GM19324 (cell line): ENCODE results near the gene SPECC1L.

Experiments used
- ATAC-seq: cut with Tn5 transposase; IDR thresholded peaks from one replicate; pipeline ENCODE4 v1.9.1; 2021; ENCODE audit warnings: mild to moderate bottlenecking, moderate library complexity; ENCODE audit not compliant: unreplicated experiment, low FRiP score

Gene SPECC1L

DNA sequence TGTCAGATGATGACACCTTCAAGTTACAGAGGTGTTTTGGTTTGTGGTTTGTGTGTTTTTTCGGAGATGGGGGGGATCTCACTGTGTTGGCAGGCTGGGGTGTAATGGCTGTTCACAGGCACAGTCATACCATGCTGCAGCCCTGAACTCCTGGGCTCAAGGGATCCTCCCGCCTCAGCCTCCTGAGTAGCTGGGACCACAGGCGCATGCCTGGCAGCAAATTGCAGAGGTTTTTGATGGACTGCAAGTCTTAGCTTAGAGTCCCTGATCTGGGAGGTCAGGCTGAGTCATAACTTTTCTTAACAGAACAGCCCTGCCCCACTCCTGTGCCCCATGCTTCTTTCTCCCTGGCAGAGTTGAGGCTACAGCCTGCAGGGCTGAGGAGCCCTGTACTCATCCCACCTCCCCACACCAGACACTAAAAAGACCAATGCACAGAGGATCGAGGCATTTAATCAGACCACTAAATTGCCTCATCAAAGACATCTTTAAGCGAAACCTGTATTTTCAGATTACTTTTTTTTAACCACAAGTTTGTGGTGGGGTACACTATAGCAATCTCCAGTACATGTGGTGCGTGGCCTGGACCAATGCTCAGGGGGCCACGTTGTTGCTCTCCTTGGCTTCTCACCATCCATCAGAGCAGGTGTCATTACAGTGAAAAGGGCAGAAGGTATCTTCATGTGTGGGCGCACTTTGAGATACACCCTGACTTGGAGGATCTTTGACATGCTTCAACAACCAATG lies 139.7 kb downstream of the SPECC1L start:
- ATAC-seq = no peak

DNA sequence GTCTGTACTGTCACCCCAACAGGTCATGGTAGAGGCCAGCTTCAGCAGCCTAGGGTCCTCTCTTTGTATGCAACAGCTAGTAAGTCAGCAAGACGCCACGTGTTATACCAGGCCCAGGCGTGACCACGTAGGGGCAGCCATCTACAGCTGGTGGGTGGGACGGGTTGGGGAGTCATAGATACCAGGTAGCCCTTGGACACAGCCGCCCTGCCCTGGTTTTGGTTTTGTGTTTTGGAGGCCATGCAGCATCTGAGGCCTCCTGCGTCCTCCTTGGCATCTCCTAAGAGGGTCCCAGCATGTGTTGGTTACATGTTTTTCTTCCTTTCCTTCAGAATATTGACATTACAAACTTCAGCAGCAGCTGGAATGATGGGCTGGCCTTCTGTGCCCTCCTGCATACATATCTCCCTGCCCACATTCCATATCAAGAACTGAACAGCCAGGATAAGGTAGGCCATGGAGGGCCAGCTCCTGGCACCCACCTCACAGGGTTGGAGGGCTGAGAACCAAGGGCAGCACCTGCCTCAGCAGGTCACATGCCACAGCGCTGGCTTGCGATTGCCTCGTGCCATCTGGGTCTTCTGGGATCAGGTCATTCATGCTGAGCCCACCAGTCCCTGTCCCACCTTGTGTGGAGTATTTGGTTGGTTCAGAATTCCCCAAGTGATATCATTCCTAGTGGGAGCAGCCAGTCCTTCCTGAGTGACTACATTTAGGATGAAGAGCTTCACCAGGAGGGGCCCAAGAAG lies 140.8 kb downstream of the SPECC1L start:
- no peak for ATAC-seq

DNA sequence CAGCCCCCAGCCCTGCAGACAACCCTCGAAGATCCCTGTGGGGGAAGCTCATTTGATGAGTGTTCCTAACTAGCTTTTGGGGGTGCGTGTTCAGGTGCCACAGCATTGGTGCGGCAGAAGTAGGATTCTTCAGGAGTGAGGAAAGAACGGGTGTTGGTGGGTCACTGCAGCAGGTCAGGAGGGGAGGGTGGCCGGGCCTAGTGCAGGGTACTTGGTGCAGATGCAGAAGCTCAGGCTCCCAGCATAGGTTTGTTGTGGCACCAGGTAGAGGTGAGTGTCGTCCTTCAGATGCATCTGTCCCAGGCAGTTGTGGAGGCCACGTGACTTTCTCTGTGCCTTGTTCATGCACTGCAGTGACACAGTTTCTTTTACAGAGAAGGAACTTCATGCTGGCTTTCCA lies 141.6 kb downstream of the SPECC1L start:
- no peak for ATAC-seq

DNA sequence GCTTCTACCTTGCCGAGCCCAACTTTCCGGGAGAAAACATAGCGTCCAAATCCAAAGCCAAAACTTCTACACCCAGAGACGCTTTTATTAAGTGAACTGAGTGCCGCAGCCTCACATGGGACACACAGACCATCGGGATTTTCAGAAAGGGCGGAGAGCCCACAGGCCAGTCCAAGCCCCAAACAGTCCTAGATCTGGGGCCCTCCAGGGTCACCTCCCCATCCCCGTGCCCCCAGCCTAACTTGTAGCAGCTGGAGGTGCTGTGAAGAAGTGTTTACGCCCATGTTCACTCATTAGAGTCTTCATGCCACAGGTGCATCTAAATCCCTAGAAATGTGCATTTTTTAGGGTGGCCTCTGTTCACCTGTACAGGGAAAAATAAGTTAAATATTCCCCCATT lies 142.6 kb downstream of the SPECC1L start:
- no peak for ATAC-seq

DNA sequence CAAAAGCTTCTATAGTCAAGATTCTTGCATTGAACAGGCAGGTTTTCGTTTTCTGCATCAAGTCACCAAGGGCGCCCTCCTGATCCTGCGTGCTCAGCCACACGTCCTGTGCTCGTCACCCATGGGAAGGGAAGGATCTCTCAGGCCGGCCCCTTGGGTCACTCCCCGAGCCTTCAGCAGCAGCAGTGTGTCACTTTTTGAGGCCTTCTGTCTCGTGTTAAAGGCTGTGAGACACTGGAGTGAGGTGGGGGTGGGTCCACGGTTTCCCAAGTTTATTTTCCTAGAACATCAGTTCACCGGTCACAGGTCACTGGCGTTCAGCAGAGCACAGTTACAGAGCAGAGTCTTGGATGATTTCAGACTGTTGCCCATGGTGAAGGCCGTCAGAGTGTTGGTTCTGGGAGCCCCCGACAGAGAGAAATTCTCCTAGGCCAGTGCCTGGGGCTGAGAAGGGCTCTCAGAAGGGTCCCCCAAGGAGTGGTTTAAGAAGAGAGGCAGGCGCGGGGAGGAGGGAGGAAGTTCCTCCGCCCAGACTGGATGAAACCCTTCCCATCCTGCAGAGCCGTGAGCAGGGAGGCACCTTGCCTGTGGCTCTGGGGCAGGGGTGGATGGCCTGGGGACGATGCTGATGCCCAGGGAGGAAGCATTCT lies 143.2 kb downstream of the SPECC1L start:
- ATAC-seq = no peak

DNA sequence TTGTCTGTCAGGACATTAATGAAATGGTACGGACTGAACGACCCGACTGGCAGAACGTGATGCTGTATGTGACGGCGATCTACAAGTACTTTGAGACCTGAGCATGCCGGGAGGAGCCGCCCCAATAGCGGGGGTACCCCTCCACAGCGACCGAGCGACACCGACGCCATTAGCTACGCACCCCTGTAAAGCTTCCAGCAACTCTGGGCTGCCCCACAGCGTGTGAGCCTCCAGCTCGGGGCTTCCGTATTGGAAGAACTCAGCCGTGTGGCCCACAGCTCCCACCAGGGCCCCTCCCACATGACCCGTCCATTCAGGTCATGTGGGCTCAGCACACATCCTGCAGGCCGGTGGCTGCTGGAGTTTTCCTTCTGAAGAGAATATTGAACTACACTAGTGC lies 143.9 kb downstream of the SPECC1L start:
- ATAC-seq = no peak

DNA sequence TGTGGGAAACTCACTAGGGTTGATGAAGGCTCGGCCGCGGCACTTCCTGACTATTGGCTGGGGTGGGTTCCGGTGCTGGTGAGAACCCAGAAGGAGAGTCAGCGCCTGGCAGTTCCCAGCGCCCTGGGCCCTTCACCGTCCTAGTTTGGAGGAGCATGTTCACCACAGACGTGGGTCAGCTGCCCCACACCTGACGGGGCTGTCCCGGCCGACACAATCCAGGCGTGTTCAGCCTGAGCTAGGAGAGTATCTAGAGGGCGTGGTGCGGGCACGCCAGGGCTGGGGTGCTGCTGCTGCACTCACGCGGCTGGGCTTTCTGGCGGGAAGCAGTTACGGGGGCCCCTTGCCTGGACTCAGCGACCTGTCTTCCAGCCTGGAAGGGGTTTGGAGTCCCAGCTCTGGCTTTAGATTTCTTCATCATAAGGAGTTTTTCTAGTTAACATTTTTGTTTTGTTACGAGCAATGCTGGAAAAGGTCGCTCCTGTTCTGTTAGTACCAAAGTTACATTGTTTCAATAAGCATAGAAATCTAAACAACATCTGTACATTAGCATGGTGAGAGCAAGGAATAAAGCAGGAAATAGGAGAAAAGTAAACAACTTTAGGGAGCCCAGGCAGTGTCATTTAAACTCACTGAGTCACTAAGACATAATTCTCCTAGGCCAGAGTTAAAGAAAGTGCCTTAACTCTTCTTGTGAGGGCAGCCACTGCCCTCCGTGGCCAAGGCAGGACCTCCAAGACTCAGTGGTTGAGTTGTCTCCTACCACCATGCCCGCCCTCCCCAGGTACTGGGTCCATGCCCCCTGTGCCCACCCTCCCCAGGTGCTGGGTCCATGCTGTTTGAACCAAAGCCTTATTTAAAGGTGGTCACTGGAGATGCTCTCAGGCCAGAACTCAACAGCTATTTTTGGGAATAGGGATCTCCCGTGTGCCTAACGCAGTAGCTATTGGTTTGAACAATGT lies 144.6 kb downstream of the SPECC1L start:
- ATAC-seq = no peak

DNA sequence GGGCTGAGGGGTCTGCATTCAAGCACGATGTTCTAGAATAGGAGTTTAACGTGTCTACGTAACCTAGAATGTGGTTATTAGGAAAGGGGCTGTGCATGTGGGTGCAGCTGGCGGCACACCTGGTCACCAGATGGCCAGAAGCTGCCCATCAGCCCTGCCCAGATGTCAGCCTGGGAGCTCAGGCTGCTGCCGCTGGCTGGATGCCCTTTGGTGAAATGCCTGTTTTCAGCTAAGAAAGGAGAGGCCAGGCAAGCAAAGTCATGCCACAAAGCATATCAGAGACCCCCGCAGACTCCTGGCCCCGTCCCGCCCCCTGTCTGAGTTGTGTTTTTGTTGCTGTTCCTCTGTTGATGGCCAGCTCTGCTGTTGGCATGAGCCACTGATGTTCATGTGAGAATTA lies 145.5 kb downstream of the SPECC1L start:
- ATAC-seq = no peak

DNA sequence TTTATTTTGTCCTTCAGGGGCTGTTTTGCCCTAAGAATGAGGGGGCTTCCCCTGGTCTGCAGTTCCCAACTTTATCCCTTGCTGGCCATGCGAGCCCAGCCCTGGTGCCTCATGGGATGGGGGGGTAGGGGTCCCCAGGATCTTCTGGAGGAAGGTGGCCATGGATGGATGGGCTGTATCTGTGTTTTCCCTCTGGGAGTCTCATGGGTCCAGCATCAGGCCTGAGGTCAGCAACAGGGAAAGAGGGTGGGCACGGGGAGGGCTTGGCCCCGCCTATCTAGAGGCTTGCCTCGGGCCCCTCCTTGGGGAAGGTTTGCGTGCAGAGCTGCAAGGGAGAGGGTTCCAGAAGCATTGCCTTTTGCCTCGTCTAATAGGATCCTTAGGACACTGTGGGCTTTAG lies 146.0 kb downstream of the SPECC1L start:
- no peak for ATAC-seq

DNA sequence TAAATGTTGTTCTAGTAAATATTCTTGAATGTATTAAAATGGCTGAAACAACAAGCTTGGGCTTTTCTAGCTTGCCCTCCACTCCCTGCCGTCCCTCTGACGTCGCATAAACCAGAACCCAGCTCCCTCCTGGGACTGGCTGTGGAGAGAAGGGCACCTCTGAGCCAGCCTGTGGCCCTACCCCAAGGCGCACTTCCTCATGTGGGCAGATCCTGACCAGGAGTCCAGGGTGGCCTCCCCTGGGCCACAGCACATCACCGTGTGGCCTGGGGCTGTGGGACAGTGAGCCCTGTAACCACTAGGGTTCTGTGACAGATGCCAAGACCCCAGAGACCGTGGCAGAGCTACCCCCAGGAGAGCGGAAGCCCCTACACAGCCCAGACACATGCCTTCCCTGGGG lies 146.6 kb downstream of the SPECC1L start:
- no peak for ATAC-seq

DNA sequence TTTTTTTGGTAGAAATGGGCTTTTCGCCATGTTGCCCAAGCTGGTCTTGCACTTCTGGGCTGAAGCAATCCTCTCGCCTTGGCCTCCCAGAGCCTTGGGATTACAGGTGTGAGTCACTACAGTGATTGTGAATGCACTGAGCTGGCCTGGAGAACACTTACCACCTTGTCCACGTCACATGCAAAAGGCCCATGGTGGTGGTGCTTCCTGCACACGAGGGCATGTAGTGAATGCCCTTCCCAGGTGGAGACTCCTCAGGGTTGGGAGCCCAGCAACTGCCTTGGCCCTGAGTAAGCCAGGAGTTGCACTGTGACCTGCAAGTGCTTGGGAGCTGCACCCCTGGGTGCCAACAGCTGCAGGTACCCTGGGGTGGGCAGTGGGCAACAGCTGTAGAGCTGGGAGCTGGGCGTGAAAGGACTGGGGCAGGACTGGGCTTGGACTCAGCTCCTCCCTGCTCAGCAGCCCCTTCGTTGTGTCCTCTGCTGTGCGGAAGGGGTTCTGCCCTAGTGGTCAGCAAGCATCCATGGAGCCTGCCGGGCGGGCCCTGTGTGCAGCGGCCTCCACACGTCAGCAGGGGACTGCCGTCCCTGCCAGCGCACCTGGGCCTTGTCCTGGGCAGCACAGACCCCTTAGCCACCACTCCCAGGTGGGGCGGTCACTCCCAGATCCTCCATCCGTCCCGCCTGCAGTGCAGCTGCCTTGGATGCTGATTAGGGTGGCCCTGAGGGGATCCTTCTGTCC lies 147.4 kb downstream of the SPECC1L start:
- no peak for ATAC-seq

DNA sequence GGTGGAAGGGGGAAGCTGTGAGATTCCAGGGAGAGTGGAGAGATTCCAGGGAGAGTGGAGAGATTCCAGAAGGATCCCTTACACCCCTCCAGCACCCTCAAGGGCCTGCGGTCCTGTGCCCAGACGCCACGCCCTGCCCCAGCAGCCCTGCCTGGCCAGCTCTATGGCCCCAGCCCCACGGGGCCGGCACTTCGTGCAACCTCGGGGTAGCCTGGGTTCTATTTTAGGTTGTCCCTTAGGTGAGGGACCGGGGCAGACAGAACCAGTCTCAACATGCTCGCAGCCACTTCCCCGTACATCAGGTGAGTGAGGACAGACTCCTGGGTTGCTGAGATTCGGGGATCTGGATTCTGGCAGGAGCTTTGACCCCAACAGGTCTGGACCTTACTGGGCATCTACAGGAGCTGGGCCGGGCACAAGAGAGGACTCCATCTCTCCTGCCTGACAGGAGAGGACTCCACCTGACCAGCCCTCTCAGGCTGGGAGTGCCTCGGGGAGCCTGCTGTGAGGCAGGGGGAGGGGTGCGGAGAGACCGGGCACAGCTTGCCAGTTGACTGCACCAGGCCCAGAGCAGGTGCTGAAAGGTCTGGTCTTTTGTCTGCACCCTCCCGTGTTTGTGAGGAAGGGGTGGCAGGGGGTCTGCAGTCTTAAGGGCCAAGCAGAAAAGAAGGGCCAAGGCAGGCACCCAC lies 148.3 kb downstream of the SPECC1L start:
- ATAC-seq = no peak

DNA sequence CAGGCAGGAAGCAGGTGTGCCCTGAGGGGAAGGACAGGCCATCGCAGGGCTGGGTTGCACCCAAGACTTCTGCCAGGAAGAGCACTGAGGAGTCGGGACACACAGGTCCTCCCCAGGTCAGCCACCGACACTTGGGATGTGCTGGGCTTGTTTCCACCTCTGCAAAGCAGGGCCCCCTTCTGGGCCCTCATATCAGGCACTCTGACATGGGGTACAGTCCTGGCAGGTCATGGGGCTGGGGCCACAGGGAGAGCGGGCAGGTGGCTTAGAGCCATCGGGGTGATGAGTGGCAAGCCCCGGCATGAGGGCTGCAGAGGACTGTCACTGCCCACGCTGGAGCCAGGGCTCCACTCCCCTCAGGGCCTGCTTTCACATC lies 148.8 kb downstream of the SPECC1L start:
- no peak for ATAC-seq

DNA sequence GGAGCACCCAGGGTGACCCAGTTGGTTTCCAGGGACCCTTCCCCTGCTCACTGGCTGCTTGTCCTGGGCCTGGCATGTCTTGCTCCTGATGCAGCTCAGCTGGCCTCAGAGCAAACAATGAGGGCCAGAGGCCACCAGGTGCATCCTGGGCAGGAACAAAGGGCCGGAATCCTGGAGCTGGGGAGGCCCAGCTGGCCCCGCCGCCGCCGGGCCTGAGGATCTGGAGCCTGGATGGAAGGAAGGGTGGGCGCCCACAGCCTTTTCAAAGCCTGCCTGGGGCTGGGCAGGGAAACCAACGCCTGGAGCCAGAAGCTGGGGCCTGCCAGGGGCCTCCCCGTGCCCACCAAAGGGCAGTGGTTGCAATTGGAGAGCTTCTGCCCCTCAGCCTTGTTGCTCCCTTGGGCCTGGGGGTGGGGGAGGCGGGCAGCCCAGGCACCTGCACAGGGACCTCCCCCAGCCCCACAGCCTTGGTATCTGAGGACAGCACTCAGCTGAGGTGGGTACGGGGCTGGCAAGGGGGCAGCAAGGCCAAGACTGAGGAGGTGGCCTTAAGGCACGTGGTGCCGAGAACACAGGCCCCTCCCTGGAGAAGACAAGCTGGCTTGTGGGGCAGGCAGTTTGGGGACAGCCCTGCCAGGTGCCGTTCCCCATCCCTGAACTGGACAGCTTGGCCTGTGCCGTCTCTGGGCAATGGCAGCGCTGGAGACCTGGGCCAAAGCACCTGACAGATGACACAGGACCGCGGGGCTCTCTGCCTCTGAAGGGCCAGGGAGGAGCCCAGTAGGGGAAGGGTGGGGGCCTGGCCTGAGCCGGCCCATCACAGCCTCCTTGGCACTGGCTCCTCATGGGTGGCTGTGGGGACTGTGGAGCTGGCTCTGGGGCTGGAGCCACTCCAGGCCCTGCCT lies 149.7 kb downstream of the SPECC1L start:
- no peak for ATAC-seq

DNA sequence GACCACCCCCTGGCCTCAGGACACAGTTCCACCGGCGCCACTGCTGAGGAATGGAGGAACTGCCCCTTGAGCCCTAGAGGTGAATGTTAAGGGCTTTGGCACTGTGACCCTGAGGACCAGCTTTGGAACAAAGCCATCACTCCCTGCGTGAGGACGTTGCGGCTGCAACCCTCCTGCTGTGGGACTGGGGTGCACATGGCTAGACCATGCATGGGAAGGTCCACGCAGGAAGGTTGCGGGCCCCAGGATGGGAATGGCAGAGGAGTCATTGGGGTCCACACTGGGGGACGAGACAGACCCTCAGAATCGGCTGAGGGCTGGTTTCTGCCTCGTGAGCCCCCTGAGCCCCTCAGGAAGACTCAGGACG lies 150.3 kb downstream of the SPECC1L start:
- no peak for ATAC-seq

DNA sequence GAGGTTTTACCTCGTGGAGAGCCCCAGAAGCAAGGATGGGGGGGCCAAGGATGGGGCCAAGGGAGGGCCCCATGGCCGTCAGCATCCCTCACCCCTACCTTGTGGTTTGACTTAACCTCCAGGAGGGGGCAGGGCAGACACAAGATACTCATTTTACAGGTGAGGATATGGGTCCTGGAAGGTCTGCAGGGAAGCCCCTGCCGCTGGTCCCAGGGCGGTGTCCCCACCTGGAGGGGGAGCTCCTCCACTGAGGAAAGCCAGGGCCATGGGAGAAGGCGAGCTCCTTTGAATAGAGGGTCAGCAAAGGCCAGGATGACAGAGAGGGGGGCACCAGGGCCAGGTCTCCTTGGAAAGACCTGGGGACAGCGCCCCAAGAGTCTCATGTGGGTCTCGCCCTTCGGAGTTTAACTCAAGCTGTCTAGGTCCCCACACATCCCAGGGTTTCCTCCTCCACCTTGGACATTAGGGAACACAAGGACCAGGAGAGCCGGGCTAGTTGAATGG lies 150.8 kb downstream of the SPECC1L start:
- ATAC-seq = no peak

DNA sequence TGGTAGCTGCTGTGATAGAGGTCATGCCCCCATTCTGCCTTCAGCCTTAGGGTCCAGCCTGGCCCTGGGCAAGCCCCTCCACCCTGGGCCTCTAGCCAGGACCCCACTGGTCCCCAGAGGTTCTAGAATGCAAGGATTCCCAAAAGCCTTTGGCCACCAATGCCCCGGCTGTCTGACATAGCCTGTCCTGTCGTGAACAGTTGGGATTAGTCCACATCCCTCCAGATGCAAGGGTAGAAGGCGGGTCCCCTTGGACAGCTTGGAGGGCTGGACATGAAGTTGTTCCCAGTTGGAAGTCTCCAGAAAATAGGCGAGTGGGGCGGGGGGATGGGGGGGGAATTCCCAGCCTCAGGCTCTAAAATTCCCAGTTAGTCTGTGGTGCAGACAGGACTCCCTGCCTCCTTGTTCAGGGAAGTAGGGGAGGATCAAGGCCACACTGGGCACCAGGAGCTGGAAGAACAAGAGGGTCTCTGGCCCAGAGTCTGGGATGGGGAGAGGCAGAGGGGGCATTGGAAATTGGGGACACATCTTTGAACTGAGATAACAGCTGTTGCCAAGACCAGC lies 151.6 kb downstream of the SPECC1L start:
- no peak for ATAC-seq

DNA sequence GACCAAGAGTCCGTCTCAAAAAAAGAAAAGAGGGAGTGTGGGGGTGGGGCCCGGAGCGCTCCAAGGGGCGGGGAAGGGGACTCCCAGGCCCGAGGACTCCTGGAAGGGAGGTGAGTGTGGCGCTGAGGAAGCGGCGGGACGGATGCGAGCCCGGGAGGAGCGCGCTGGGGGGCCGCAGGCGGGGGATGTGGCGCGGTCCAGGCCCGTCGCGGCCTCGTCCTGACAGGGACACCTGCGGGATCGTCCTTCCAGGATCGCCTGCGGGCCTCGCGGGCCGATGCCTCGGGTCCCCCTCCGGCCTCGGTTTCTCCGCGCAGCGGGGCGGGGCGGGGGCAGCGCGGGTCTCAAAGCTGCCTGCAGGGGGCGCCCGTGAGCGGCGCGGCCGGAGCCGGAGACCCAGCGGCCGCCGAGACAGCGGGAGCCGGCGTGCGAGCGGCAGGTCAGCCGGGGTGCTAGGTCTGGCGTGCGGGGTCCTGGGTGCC lies 152.9 kb downstream of the SPECC1L start:
- no peak for ATAC-seq
